Measurements from ENCODE around the gene MOV10L1. TPM values are rescaled to one million over a fixed set of nuclear protein-coding genes. Genes with fewer than 3 reads are reported as not detected.

The MOV10L1 gene
- total RNA-seq, 3 donors from 2014 or later = 0.16 to 0.44 (median 0.33) TPM

GRCh38 chr22:50062509-50063135, 27.2 kb upstream of the MOV10L1 start:
- Histone ChIP-seq H3K9me3 (no peaks in the 10 kb centered on the region), H3K27ac (no peak overlapping the region), H3K4me1 (no peaks in the 10 kb centered on the region), H3K27me3 (peaks cover 6 to 43% of the 10 kb centered on the region in 2 donors), H3K36me3 (no peaks in the 10 kb centered on the region), H3K4me3 (no peak overlapping the region)
- TF ChIP-seq CTCF (IDR thresholded peaks at IDR 0.05) = no peak
- no peak for TF ChIP-seq POLR2A (IDR thresholded peaks at IDR 0.05)
- TF ChIP-seq POLR2AphosphoS5 (IDR thresholded peaks at IDR 0.05) = no peak
- no peak for DNase-seq (ENCODE audit: low spot score in 2 of 2)
- intact Hi-C loops (cut with DNase I; ENCODE audit: low total_unique reads) = no loop called here

GRCh38 chr22:50063589-50064393, 26.0 kb upstream of the MOV10L1 start:
- peaks cover under 1 to 37% of the 10 kb centered on the region in 2 donors for H3K27me3 ChIP-seq
- no peaks in the 10 kb centered on the region for H3K4me1 ChIP-seq
- no peak overlapping the region for H3K4me3 ChIP-seq
- TF ChIP-seq POLR2A (IDR thresholded peaks at IDR 0.05) (no peak), CTCF (IDR thresholded peaks at IDR 0.05) (no peak), POLR2AphosphoS5 (IDR thresholded peaks at IDR 0.05) (no peak)
- no peak overlapping the region for H3K27ac ChIP-seq
- intact Hi-C loops (cut with DNase I; ENCODE audit: low total_unique reads) = no loop called here
- H3K36me3 ChIP-seq = no peaks in the 10 kb centered on the region
- no peak for DNase-seq (ENCODE audit: low spot score in 2 of 2)
- H3K9me3 ChIP-seq = no peaks in the 10 kb centered on the region

GRCh38 chr22:50064453-50064852, 25.4 kb upstream of the MOV10L1 start:
- Histone ChIP-seq H3K4me3 (no peak overlapping the region), H3K36me3 (no peaks in the 10 kb centered on the region), H3K27ac (no peak overlapping the region), H3K27me3 (peaks cover 0 to 32% of the 10 kb centered on the region in 2 donors), H3K4me1 (no peaks in the 10 kb centered on the region), H3K9me3 (no peaks in the 10 kb centered on the region)
- no peak for DNase-seq (ENCODE audit: low spot score in 2 of 2)
- intact Hi-C loops (cut with DNase I; ENCODE audit: low total_unique reads) = no loop called here
- TF ChIP-seq POLR2A (IDR thresholded peaks at IDR 0.05) (no peak), POLR2AphosphoS5 (IDR thresholded peaks at IDR 0.05) (no peak), CTCF (IDR thresholded peaks at IDR 0.05) (no peak)

GRCh38 chr22:50067244-50067643, 22.6 kb upstream of the MOV10L1 start:
- Histone ChIP-seq H3K27ac (no peak overlapping the region), H3K9me3 (no peaks in the 10 kb centered on the region), H3K36me3 (no peaks in the 10 kb centered on the region), H3K27me3 (peaks cover 0 to 21% of the 10 kb centered on the region in 2 donors), H3K4me1 (no peaks in the 10 kb centered on the region), H3K4me3 (no peak overlapping the region)
- TF ChIP-seq POLR2AphosphoS5 (IDR thresholded peaks at IDR 0.05) (no peak), CTCF (IDR thresholded peaks at IDR 0.05) (no peak)
- intact Hi-C loops (cut with DNase I; ENCODE audit: low total_unique reads) = no loop called here
- DNase-seq (ENCODE audit: low spot score in 2 of 2) = no peak

- Histone ChIP-seq H3K9me3 (no peaks in the 10 kb centered on the region), H3K4me1 (no peaks in the 10 kb centered on the region), H3K4me3 (no peak overlapping the region), H3K27me3 (peaks cover 0 to 17% of the 10 kb centered on the region in 2 donors), H3K27ac (no peak overlapping the region), H3K36me3 (no peaks in the 10 kb centered on the region)
- no peak for TF ChIP-seq POLR2AphosphoS5 (IDR thresholded peaks at IDR 0.05)
- TF ChIP-seq POLR2A (IDR thresholded peaks at IDR 0.05) = no peak
- no peak for DNase-seq (ENCODE audit: low spot score in 2 of 2)
- intact Hi-C loops (cut with DNase I; ENCODE audit: low total_unique reads) = no loop called here
These were observed 21.7 kb upstream of the MOV10L1 start for GRCh38 chr22:50068096-50068495.

Data from breast epithelium (tissue), 4 donors.